ENCODE results near the gene UQCRQ.

DNA sequence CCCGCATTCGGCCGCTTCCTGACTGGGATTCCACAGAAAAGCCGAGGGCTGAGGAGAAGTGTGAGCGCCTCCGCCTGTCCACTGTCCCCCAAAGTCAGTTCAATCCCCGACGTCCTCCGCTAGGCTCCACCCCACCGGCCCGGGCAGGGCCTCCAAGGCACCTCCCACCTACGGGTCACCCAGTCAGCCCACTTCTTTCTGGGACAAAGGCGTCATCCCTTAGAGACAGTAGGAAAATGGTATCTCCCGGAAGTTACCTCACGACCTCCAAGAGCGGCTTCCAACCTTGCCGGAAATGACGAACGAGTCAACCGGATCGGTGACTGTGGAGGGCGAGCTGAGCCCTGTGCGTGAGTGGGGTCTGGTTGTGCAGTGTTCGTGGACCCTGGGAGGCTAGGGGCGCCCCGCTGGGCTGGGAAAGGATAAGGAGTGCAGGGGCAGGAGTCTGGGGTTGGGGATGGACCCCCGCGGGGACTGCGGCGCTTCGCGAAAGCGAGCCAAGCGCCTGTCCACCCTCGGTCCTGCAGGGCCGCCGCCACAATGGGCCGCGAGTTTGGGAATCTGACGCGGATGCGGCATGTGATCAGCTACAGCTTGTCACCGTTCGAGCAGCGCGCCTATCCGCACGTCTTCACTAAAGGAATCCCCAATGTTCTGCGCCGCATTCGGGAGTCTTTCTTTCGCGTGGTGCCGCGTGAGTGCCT is at the start of gene UQCRQ, which contains the start of gene GDF9:
- TF ChIP-seq POLR2AphosphoS5 (IDR thresholded peaks at IDR 0.05) (peak; percentile 94 to 98), POLR2A (IDR thresholded peaks at IDR 0.05) (peak; percentile 72 to 94 (median 85))

Data from upper lobe of left lung (tissue), 4 donors.